ENCODE results near the gene RMND5B.
"Not testable (repeated sequence)": the region's sequence is repeated elsewhere in the genome, so short reads cannot be mapped to it uniquely, and the experiment has no call there.

RMND5B gene

DNA sequence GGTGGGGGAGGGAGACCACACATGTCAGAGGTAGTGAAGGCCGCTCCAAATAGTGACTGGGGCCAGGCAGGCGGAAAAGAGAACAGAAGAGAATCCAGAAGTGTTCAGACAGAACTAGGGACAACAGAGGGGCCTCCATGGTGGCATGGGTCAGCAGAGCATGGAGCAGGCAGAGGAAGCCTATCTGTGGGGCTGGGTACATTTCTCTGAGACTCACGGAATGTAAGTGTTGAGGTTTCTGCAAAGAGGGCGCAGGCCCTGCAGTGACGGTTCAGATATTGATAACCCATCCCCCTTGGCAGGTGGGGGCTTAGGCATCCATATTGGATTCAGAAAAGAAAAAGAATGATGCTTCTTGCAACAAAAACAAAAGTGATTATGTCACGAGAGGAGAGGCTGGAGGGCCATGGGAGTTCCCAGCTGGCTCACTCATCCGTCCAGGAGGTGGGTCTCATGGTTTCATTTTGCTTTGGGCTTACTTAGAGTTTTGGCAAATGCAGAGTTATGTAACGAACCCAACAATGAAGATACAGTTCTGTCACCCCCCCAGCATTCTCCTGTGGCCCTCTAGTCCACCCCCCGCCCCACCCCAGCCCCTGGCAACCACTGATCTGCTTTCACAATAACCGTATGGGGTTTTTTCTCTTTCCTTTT is 5.4 kb upstream of the RMND5B start:
- no peak for DNase-seq
- intact Hi-C loops (cut with DNase I) = no loop called here

DNA sequence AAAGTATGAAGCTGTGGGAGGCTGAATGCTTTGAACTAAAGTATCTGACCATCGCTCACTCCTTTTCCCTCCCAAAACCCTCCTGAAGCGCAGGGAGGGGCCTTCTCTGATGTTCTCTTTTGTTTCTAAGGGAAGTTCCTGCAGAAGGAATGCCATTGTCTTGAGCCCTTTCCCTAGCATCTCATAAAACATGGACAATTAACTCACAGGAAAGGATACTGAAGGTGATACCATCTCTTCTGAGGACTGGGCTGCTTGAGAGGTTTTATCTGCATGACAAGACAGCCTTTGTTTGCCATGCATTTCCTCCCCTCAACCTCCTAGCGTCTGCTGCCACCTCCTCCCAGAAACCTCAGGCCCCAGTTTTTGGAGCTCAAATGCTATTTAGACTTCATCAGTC is 4.3 kb upstream of the RMND5B start:
- intact Hi-C loops (cut with DNase I) = no loop called here
- no peak for DNase-seq

DNA sequence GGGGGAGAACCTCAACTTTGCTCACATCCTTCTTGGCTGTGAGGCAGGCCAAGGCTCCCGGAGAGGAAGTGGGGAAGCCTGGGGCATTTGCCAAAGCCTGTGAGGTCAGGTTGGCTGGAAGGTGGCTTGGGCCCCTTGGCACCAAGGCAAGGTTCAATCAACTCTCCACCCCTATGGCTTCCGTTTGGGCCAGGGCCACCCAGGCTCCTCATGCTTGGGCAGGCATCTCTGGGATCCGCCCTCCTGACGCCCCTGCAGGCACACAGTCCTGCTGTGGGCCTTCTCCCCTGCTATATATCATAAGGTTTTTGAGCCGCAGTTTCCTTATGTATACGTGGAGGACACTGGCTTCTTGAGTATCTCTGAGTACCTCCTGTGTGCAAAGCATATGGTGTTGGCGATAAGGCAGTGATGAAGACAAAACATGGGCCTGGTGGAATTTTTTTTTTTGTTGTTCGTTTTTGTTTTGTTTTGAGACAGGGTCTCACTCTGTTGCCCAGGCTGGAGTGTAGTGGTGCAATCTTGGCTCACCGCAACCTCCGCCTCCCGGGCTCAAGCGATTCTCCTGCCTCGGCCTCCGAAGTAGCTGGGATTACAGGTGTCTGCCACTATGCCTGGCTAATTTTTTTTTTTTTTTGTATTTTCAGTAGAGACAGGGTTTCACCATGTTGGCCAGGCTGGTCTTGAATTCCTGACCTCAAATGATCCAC is 3.4 kb upstream of the RMND5B start:
- intact Hi-C loops (cut with DNase I) = not testable (repeated sequence)

DNA sequence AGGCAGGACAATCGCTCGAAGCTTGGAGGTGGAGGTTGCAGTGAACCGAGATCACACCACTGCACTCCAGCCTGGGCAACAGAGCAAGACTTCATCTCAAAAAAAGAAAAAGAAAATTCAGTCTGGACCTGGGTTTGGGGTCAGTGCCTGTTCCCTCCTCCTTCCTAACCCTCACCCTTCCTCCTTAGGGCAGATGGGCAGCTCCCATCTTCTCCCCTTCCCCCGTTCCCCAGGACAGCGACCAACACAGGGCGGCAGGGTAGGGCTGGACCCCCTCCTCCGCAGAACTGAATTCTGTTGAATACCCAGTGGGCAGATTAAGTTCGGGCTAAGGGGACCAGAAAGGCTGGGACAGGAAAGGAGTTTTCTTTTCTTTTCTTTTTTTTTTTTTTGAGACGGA is 1.5 kb upstream of the RMND5B start:
- intact Hi-C loops (cut with DNase I) = no loop called here
- DNase-seq = no peak

More for the DNA sequence above, 3.4 kb upstream of the RMND5B start:
- not testable (repeated sequence) for DNase-seq

DNA sequence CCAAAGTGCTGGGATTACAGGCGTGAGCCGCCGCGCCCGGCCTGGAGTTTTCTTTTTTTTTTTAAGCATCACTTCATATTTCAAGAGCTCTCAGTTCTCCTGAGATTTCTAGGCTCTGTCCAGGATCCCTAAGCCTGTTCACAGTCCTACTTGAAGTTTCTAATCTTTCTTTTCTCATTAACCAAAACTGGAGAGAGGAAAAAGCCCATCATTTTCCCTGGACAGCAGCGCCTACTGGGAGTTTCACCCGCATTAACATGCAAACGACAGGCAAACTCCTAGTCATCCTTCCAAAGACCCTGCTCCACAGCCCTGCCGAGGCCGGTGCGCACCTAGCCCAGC is 609 bp upstream of the RMND5B start:
- intact Hi-C loops (cut with DNase I); DNase-seq: not testable (repeated sequence)

DNA sequence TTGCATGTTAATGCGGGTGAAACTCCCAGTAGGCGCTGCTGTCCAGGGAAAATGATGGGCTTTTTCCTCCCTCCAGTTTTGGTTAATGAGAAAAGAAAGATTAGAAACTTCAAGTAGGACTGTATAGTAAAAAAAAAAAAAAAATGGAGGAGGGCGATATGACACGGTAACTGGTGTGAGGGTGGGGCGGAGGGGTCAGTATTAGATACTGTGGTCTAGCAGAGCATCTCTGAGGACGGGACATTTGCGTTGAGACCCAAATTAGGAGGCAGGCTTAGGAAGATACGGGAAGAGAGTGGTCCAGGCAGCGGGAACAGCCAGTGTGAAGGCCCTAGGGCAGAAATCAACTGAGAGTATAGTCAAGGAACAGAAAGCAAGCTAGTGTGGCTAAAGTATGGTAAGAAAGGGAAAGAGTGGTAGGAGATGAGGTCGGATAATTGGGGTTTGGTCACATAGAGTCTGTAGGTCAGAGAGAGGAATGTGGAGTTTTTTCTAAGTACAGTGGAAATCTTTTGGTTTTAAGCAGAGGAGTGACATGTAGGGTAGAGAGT is 707 bp downstream of the RMND5B start:
- no peak for DNase-seq
- intact Hi-C loops (cut with DNase I) = no loop called here

DNA sequence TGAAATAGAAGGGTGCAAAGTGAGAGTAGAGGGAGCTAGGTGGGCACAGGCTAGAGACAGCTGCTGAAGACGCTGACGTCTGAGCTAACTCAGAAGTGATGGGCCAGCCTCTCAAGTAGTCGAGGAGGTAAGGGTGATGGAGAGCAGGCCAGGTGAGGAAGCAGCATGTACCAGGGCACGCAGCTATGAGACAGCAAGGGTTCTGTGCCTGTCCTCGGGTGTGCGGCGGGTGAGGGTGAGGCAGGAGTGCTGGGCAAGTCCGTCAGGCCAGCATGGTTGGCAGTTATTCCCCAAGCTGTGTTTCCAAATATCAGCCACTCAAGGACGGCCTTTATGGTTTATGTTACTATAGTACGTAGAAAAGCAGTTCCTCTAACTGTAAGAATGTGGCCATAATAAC is 6.2 kb downstream of the RMND5B start:
- intact Hi-C loops (cut with DNase I) = no loop called here

DNA sequence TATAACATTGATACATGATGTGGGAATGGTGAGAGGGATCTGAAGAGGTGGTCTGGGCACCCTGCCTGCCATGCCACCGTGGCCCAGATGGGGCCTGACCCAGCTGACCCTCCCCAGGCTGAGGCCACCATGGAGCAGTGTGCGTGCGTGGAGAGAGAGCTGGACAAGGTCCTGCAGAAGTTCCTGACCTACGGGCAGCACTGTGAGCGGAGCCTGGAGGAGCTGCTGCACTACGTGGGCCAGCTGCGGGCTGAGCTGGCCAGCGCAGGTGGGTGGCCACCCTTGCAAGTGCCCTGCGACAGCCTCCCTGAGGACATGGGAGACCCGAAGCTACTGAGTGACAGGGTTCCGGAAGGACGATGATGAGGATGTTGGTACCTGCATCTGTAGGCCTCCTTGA is 7.2 kb downstream of the RMND5B start:
- no peak for DNase-seq
- intact Hi-C loops (cut with DNase I) = no loop called here

More for the DNA sequence above, 6.2 kb downstream of the RMND5B start:
- no peak for DNase-seq

DNA sequence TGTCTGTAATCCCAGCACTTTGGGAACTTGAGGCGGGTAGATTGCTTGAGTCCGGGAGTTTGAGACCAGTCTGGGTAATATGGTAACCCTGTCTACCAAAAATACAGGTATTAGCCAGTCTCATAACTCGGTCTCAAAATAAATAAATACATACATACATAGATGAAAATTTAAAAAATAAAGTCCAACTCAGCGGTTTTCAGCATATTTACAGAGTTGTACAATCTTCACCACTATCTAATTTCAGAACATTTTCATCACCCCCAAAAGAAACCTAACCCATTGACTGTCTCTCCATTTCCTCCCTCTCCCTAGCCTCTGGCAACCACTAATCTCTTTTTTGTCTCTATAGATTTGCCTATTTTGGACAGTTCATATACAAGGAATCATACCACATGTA is 10.7 kb downstream of the RMND5B start:
- no peak for DNase-seq
- intact Hi-C loops (cut with DNase I) = no loop called here

DNA sequence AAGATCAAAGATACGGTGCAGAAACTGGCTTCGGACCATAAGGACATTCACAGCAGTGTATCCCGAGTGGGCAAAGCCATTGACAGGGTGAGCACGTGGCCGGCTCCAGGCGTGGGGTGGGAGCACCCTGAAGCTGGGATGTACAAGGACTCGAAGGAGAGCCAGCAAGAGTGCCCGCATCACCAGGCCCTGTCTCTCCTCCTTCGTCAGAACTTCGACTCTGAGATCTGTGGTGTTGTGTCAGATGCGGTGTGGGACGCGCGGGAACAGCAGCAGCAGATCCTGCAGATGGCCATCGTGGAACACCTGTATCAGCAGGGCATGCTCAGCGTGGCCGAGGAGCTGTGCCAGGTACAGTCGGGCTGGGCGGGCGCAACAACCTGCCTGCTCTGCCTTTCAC is 11.8 kb downstream of the RMND5B start:
- intact Hi-C loops (cut with DNase I) = no loop called here

DNA sequence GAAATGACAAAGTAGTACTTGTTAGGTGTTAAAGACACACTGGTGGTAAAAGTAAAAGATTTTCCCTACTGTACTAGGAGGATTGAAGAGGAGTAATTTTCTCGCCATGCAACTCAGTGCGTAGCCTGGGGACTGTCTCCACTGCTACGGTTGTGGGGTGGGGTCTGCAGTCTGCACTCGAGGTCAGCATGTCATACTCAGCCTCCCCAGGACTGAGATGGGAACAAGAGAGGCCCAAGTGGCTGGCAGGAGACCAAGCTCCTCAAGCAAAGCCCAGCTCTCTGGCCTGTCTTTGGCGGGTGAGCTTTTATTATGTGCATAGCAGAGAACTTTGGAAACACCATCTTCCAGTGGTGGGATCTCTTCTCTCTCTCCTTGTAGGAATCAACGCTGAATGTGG is 12.4 kb downstream of the RMND5B start:
- no peak for DNase-seq
- intact Hi-C loops (cut with DNase I) = no loop called here

More for the DNA sequence above, 11.8 kb downstream of the RMND5B start:
- no peak for DNase-seq

DNA sequence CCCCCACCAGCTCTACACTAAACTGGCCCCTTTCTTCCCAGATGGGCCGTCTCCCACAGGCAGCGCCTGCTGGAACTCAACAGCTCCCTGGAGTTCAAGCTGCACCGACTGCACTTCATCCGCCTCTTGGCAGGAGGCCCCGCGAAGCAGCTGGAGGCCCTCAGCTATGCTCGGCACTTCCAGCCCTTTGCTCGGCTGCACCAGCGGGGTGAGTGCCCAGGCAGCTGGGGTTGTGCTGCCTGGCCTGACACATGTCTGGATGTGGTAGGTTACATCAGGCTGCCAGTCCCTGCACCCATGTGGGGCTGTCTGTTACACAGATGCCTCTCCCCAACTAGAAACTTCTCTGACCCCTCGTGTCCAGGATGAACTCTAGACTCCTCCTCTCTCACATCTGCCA is 13.1 kb downstream of the RMND5B start:
- intact Hi-C loops (cut with DNase I) = no loop called here
- DNase-seq = peak in 8 of 42 donors; percentile 23 to 57 (median 32)

DNA sequence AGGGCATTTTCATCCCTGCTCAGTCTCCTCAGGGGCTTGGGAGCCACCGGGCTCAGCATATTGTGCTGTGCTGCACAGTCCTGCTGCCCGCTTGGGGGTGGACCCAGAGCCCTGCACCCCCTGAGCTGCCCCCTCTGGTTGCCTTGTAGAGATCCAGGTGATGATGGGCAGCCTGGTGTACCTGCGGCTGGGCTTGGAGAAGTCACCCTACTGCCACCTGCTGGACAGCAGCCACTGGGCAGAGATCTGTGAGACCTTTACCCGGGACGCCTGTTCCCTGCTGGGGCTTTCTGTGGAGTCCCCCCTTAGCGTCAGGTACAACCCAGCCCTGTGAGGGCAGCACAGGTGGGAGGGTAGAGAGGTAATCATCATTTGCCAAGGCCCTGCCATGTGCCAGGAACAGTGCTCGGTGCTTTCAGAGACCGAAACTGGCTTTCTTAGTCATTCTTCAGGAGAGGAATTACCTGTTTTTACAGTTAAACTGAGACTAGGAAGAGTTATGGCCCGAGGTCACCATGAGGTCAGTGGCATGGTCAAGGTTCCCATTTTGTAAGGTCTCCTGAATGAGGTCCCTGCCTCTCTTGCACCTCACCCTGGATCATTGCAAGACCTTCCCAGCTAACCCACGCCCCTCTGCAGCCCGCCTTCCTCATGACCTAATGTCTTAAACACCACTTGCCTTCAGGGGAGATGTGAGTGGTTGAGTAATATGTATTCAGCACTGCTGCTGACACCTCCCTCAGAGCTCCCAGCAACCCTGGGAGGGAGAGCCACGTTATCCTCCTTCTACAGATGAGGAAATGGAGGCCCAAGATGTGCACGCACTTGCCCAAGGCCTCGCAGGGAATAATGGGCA is 15.4 kb downstream of the RMND5B start:
- intact Hi-C loops (cut with DNase I) = no loop called here
- peak in 38 of 42 donors; percentile 14 to 77 (median 52) for DNase-seq

DNA sequence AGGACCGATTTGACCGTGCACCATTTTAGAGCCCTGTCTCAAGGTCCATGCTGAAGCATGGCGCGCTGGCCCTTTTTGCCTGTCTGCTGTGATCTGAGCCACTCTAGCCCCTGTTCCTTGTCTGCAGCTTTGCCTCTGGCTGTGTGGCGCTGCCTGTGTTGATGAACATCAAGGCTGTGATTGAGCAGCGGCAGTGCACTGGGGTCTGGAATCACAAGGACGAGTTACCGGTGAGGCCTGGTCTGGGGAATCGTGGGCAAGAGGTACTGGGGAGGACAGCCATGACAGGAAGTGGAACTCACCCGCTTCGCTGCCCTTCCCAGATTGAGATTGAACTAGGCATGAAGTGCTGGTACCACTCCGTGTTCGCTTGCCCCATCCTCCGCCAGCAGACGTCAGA is 16.6 kb downstream of the RMND5B start:
- DNase-seq = no peak
- intact Hi-C loops (cut with DNase I) = no loop called here

DNA sequence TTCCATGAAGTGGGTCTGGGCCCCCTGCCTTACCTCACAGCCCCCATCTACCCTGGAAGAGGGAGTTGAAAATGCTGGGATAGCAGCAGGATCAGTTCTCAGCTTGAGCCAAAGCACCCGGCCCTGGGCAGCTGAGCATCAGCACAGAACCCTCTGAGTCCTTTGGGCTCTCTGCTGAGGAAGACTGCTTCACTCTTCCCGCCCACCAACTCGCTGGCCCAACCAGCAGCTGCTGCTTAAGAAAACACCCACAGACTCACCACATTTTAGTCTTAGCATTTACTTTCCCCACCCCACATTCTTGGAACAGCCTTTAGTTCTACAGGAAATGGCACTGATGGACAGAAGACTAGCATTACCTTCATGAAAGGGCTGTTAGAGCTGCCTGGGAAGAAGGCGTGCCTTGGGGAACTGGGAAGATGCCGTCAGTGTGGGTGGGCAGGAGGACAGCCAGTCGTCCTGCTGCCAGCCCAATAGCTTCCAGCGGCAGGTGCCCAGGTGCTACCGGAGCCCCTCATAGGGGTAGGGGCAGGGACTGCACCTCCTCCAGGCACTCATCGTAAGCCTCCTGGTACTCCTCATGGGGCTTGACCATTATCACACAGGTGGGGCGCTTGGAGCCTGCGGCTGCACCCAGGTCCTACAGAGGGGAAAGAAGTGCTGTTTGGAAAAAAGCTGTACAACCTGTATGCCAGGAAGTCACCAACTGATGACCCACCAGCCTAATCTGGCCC is 18.6 kb downstream of the RMND5B start:
- intact Hi-C loops (cut with DNase I) = no loop called here
- peak in 5 of 42 donors; percentile 27 to 48 (median 35) for DNase-seq

DNA sequence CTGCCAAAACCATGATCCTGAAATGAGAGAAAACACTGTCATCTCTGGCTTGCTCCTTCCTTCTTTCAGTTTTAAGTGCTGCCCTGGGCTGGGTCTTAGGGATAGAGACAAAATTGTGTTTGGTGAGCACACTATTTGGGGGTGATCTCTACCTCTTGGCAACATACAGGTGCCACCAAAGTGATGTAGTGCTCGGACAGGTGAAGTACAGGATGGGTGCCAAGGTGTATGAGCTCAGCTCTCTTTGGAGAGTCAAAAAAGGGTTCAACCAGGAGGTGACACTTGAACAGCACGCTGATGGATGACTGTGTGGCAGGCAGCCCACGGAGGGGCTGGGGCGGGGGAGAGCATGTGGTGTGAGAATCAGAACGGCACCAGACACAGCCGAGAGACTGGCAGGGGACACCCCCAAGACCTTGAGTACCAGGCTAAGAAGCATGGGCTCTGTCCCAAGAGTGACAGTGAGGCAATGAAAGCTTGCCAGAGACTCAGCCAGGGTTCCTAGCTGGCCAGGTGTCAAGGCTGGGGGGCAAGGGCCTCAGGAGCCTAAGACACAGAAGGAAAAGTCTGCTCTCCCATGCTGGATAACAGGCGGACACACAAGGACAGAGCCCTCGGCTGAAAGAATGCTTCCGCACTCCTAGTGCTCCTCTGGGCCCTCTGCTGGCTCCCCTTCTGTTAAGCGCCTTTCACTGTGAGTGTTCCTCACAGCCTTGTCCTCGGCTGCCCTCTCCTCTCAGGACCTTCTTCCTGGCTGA is 20.3 kb downstream of the RMND5B start:
- intact Hi-C loops (cut with DNase I) = loop anchor here (10.0 kb wide), 1 partner anchor 54 kb away; the partner anchor contains the start of gene HNRNPAB
- DNase-seq = no peak

DNA sequence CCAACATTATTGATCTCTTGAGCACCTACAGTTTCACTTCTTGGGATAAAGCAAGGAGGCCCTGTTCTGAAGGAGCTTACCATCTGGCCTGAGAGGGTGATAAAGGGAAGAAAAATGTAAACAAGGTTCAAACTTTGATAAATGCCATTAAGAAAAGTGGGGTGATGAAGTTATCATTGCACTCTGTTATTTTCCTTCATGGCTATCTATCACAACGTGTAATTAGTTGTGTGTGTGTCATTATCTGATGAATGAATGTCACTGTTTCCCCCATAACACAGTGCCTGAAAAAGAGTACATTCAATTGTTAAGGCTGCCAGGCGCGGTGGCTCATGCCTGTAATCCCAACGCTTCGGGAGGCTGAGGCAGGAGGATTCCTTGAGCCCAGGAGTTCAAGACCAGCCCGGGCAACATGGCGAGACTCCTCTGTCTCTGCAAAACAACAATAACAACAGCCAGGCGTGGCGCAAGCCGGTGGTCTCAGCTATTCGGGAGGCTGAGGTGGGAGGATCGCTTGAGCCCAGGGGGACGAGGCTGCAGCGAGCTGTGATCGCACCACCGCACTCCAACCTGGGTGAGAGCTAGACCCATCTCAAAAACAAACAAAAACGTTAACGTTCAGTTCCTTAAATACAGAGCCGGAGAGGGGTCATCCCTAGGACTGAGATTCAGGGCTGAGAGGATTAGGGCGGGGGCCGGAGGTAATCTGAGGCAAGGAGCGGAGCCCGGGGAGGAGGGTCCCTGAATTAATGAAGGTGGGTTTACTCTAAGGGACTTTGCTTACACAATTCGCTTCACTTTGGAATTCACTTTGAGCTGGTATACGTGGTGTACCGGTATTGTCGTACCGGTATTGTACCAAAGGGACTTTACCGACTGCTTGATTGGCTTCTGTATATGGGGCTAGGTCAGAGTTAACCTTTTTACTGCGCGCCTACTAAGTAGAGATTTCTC is 22.0 kb downstream of the RMND5B start:
- intact Hi-C loops (cut with DNase I) = loop anchor here (10.0 kb wide), 1 partner anchor 52 kb away; the partner anchor contains the start of gene HNRNPAB
- no peak for DNase-seq

Data from head of caudate nucleus (tissue), 42 donors.